Stomach (tissue), 4 donors: ENCODE measurements around the gene CCDC137.

Experiments
- POLR2A ChIP-seq, 4 donors: fragments of 450-650 bp; IDR thresholded peaks; one replicate each; pipeline ENCODE4 v1.6.1; 2016; ENCODE audit warnings: antibody characterized with exemption in 4 of 4, control low read depth in 2 of 4, mild to moderate bottlenecking in 1 of 4, moderate library complexity in 1 of 4
- POLR2AphosphoS5 ChIP-seq, 3 donors: sonication (generic); formaldehyde crosslinking; IDR thresholded peaks; one replicate each; pipeline ENCODE4 v1.6.1; 2016; ENCODE audit warnings: antibody characterized with exemption in 3 of 3
- TF ChIP-seq, protein P1 (sequence below), 7 experiments: fragments of 450-650 bp in 4 of 7; fragments of 200-600 bp in 3 of 7; sonication (generic) in 3 of 7; IDR thresholded peaks; one replicate each; pipeline ENCODE4 v1.5.1; 2016 to 2019; ENCODE audit warnings: antibody characterized with exemption in 7 of 7, control low read depth in 2 of 7, mild to moderate bottlenecking in 1 of 7

DNA sequence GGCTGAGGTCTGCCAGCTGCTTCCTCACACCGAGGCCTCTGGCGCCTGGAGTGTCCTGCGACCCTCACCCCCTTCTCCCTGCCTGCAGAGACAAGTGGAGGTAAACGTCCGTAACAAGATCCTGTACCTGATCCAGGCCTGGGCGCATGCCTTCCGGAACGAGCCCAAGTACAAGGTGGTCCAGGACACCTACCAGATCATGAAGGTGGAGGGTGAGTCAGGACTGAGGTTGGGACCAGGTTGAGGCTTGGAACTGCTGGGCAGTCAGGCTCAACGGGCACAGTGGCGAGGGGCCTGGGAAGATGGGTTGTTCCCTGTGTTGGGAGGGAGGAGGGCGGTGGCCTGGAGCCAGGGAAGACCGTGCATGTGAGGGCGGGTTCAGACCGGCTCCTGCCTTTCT, 22.1 kb downstream of the CCDC137 start:
- TF ChIP-seq, protein P1, sequence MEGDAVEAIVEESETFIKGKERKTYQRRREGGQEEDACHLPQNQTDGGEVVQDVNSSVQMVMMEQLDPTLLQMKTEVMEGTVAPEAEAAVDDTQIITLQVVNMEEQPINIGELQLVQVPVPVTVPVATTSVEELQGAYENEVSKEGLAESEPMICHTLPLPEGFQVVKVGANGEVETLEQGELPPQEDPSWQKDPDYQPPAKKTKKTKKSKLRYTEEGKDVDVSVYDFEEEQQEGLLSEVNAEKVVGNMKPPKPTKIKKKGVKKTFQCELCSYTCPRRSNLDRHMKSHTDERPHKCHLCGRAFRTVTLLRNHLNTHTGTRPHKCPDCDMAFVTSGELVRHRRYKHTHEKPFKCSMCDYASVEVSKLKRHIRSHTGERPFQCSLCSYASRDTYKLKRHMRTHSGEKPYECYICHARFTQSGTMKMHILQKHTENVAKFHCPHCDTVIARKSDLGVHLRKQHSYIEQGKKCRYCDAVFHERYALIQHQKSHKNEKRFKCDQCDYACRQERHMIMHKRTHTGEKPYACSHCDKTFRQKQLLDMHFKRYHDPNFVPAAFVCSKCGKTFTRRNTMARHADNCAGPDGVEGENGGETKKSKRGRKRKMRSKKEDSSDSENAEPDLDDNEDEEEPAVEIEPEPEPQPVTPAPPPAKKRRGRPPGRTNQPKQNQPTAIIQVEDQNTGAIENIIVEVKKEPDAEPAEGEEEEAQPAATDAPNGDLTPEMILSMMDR (IDR thresholded peaks at IDR 0.05) = no peak
- TF ChIP-seq POLR2AphosphoS5 (IDR thresholded peaks at IDR 0.05) = no peak
- no peak for TF ChIP-seq POLR2A (IDR thresholded peaks at IDR 0.05)
